Measurements from ENCODE around the gene RPS19BP1.

Gene RPS19BP1

GRCh38 chr22:39486951-39487825 is 45.4 kb downstream of the RPS19BP1 start:
- H3K27me3 ChIP-seq, result no peaks in the 10 kb centered on the region
- H3K9me3 ChIP-seq, result no peaks in the 10 kb centered on the region
- no peak for TF ChIP-seq CTCF (IDR thresholded peaks at IDR 0.05)
- no peak overlapping the region for H3K4me3 ChIP-seq (ENCODE audit: low read depth in 1 of 2, low read length in 1 of 2)
- no peak overlapping the region for H3K27ac ChIP-seq
- H3K36me3 ChIP-seq, result no peaks in the 10 kb centered on the region
- H3K4me1 ChIP-seq (ENCODE audit: control insufficient read depth in 1 of 2, insufficient read depth in 1 of 2, low read depth in 1 of 2, low read length in 1 of 2), result peaks cover 7 to 12% of the 10 kb centered on the region in 2 experiments

- H3K27ac ChIP-seq, result no peak overlapping the region
- no peak for TF ChIP-seq CTCF (IDR thresholded peaks at IDR 0.05)
- no peaks in the 10 kb centered on the region for H3K27me3 ChIP-seq
- H3K4me1 ChIP-seq (ENCODE audit: control insufficient read depth in 1 of 2, insufficient read depth in 1 of 2, low read depth in 1 of 2, low read length in 1 of 2), result no peaks in the 10 kb centered on the region
- H3K36me3 ChIP-seq, result no peaks in the 10 kb centered on the region
- H3K4me3 ChIP-seq (ENCODE audit: low read depth in 1 of 2, low read length in 1 of 2), result no peak overlapping the region
- H3K9me3 ChIP-seq, result no peaks in the 10 kb centered on the region
Measured at GRCh38 chr22:39482768-39483167, 49.8 kb downstream of the RPS19BP1 start.

- no peak for TF ChIP-seq CTCF (IDR thresholded peaks at IDR 0.05)
- H3K36me3 ChIP-seq, result no peaks in the 10 kb centered on the region
- H3K4me3 ChIP-seq (ENCODE audit: low read depth in 1 of 2, low read length in 1 of 2), result no peak overlapping the region
- no peak overlapping the region for H3K27ac ChIP-seq
- H3K4me1 ChIP-seq (ENCODE audit: control insufficient read depth in 1 of 2, insufficient read depth in 1 of 2, low read depth in 1 of 2, low read length in 1 of 2), result no peaks in the 10 kb centered on the region
- no peaks in the 10 kb centered on the region for H3K27me3 ChIP-seq
- H3K9me3 ChIP-seq, result no peaks in the 10 kb centered on the region
Measured at GRCh38 chr22:39481595-39481994, 51.0 kb downstream of the RPS19BP1 start.

- TF ChIP-seq CTCF (IDR thresholded peaks at IDR 0.05), result no peak
- no peaks in the 10 kb centered on the region for H3K4me1 ChIP-seq (ENCODE audit: control insufficient read depth in 1 of 2, insufficient read depth in 1 of 2, low read depth in 1 of 2, low read length in 1 of 2)
- H3K27me3 ChIP-seq, result no peaks in the 10 kb centered on the region
- H3K27ac ChIP-seq, result no peak overlapping the region
- H3K4me3 ChIP-seq (ENCODE audit: low read depth in 1 of 2, low read length in 1 of 2), result no peak overlapping the region
- H3K36me3 ChIP-seq, result no peaks in the 10 kb centered on the region
- H3K9me3 ChIP-seq, result no peaks in the 10 kb centered on the region
Measured at GRCh38 chr22:39481054-39481453, 51.5 kb downstream of the RPS19BP1 start.

- no peak overlapping the region for H3K4me3 ChIP-seq (ENCODE audit: low read depth in 1 of 2, low read length in 1 of 2)
- no peaks in the 10 kb centered on the region for H3K9me3 ChIP-seq
- TF ChIP-seq CTCF (IDR thresholded peaks at IDR 0.05), result no peak
- H3K27me3 ChIP-seq, result no peaks in the 10 kb centered on the region
- H3K36me3 ChIP-seq, result no peaks in the 10 kb centered on the region
- no peaks in the 10 kb centered on the region for H3K4me1 ChIP-seq (ENCODE audit: control insufficient read depth in 1 of 2, insufficient read depth in 1 of 2, low read depth in 1 of 2, low read length in 1 of 2)
- H3K27ac ChIP-seq, result no peak overlapping the region
Measured at GRCh38 chr22:39480557-39480956, 52.0 kb downstream of the RPS19BP1 start.
